ENCODE measurements around the gene DRC3. TPM values are rescaled to one million over a fixed set of nuclear protein-coding genes. Genes with fewer than 3 reads are reported as not detected.

The DRC3 gene
- total RNA-seq, 4 donors from 2014 or later = 0.60 to 4.6 (median 1.9) TPM

- no peak for TF ChIP-seq CTCF (IDR thresholded peaks at IDR 0.05)
- no peak for DNase-seq (ENCODE audit: low spot score)
- ATAC-seq (ENCODE audit: low FRiP score) = no peak
These were observed 47.1 kb downstream of the DRC3 start for GRCh38 chr17:18019838-18020154.

- ATAC-seq (ENCODE audit: low FRiP score) (no peak), DNase-seq (ENCODE audit: low spot score) (no peak)
- TF ChIP-seq CTCF (IDR thresholded peaks at IDR 0.05) = no peak
These were observed 48.3 kb downstream of the DRC3 start for GRCh38 chr17:18020971-18021370.

- TF ChIP-seq CTCF (IDR thresholded peaks at IDR 0.05) = no peak
- ATAC-seq (ENCODE audit: low FRiP score) = no peak
- no peak for DNase-seq (ENCODE audit: low spot score)
These were observed 48.7 kb downstream of the DRC3 start for GRCh38 chr17:18021372-18021771.

GRCh38 chr17:18025241-18025944 lies 52.7 kb downstream of the DRC3 start:
- no peak for DNase-seq (ENCODE audit: low spot score)
- no peak for TF ChIP-seq CTCF (IDR thresholded peaks at IDR 0.05)
- no peak for ATAC-seq (ENCODE audit: low FRiP score)

GRCh38 chr17:18025945-18026776 lies 53.5 kb downstream of the DRC3 start:
- no peak for DNase-seq (ENCODE audit: low spot score)
- TF ChIP-seq CTCF (IDR thresholded peaks at IDR 0.05) = no peak
- no peak for ATAC-seq (ENCODE audit: low FRiP score)

GRCh38 chr17:18027280-18027679 lies 54.6 kb downstream of the DRC3 start:
- TF ChIP-seq CTCF (IDR thresholded peaks at IDR 0.05) = no peak
- DNase-seq (ENCODE audit: low spot score) (no peak), ATAC-seq (ENCODE audit: low FRiP score) (no peak)
